Panc1 (cell line): ENCODE results near the gene DNAJB8. TPM values are rescaled to one million over a fixed set of nuclear protein-coding genes. Genes with fewer than 3 reads are reported as not detected.

Source experiments
- ATAC-seq: fragments of 200-7000 bp; cut with Tn5 transposase; 2 replicates; pipeline ENCODE4 v1.9.1; 2020; ENCODE audit warnings: mild to moderate bottlenecking, moderate library complexity
- BruUV-seq: library from RNA; stranded (reverse); fragments of 400-500 nt; replicated peaks from 2 replicates; lab custom pipeline; 2021; lab: Mats Ljungman, UMichigan
- CTCF ChIA-PET: fragments of 300-600 bp; sonication (Branson Sonifier 250); formaldehyde crosslinking; loops from one replicate; lab custom pipeline; 2022; ENCODE audit warnings: antibody characterized with exemption; lab: Charles Lee
- POLR2A ChIA-PET: fragments of 300-600 bp; sonication (Branson Sonifier 250); formaldehyde crosslinking; loops from one replicate; lab custom pipeline; 2022; ENCODE audit warnings: antibody characterized with exemption; lab: Charles Lee
- DNase-seq: peaks from one replicate; pipeline ENCODE4 v3.0.0-alpha.2; 2010; ENCODE audit warnings: low read depth, low spot score
- H3K27ac ChIP-seq: 2 replicates; pipeline ENCODE4 v1.5.1; 2011; ENCODE audit warnings: mild to moderate bottlenecking, low read length, inconsistent platforms
- H3K27me3 ChIP-seq: fragments of 200-500 bp; sonication (Bioruptor generic); 2 replicates; pipeline ENCODE4 v1.6.0; 2014; ENCODE audit warnings: low read length, inconsistent platforms; ENCODE audit not compliant: control insufficient read depth, insufficient read depth
- H3K36me3 ChIP-seq: fragments of 200-500 bp; sonication (Bioruptor generic); 2 replicates; pipeline ENCODE4 v1.5.1; 2014; ENCODE audit warnings: inconsistent platforms, mild to moderate bottlenecking, low read length, moderate library complexity; ENCODE audit not compliant: control insufficient read depth, insufficient read depth
- H3K4me1 ChIP-seq: 2 replicates; pipeline ENCODE4 v1.5.1; 2011; ENCODE audit warnings: inconsistent platforms, mild to moderate bottlenecking, low read length, moderate library complexity; ENCODE audit not compliant: control insufficient read depth, insufficient read depth
- H3K4me3 ChIP-seq, 2 experiments: 2 replicates each; pipeline ENCODE4 v1.5.1; 2011 to 2012; ENCODE audit warnings: low read depth in 2 of 2, low read length in 2 of 2, mild to moderate bottlenecking in 2 of 2, inconsistent platforms in 1 of 2, moderate library complexity in 1 of 2
- H3K9me3 ChIP-seq: fragments of 200-500 bp; sonication (Bioruptor generic); 2 replicates; pipeline ENCODE4 v1.5.1; 2014; ENCODE audit warnings: low read depth, mild to moderate bottlenecking, inconsistent platforms, low read length, moderate library complexity; ENCODE audit not compliant: control insufficient read depth, insufficient read depth
- POLR2AphosphoS5 ChIP-seq: IDR thresholded peaks from 2 replicates; pipeline ENCODE4 v1.6.1; 2012; ENCODE audit warnings: mild to moderate bottlenecking, low read depth, low read length, moderate library complexity
- SIN3A ChIP-seq: IDR thresholded peaks from 2 replicates; pipeline ENCODE4 v1.6.1; 2012; ENCODE audit warnings: low read depth, mild to moderate bottlenecking, low read length, moderate library complexity, borderline replicate concordance; ENCODE audit not compliant: insufficient read depth
- TCF7L2 ChIP-seq: IDR thresholded peaks from 2 replicates; pipeline ENCODE4 v1.6.1; 2011; ENCODE audit warnings: mild to moderate bottlenecking, low read depth, low read length, inconsistent platforms
- in situ Hi-C: cut with HindIII; loops from 2 replicates; pipeline ENCODE4 v1.10.0; 2016; ENCODE audit warnings: low sequenced_read_pairs, low pct_unique_long_range_greater_than_20kb
- intact Hi-C: fragments of 100-400 bp; cut with micrococcal nuclease; formaldehyde crosslinking; loops from one replicate; pipeline ENCODE4 v1.10.0; 2022; ENCODE audit not compliant: unreplicated experiment
- total RNA-seq: library from RNA; stranded (reverse); gene quantifications from one replicate; pipeline ENCODE4 v1.2.1, GENCODE V29; 2021; ENCODE audit not compliant: unreplicated experiment
- TF ChIP-seq, protein P1 (sequence below): fragments of 450-650 bp; IDR thresholded peaks from 2 replicates; pipeline ENCODE4 v1.5.1; 2017; ENCODE audit warnings: mild to moderate bottlenecking
- TF ChIP-seq, protein P2 (sequence below), 2 experiments: IDR thresholded peaks; 2 replicates each; pipeline ENCODE4 v1.6.1; 2011 to 2012; ENCODE audit warnings: low read depth in 2 of 2, control low read depth in 1 of 2, low read length in 1 of 2, mild to moderate bottlenecking in 1 of 2, moderate library complexity in 1 of 2; ENCODE audit not compliant: insufficient read depth in 1 of 2

DNAJB8 gene
- total RNA-seq, 1 experiment from 2014 or later = not detected

DNA sequence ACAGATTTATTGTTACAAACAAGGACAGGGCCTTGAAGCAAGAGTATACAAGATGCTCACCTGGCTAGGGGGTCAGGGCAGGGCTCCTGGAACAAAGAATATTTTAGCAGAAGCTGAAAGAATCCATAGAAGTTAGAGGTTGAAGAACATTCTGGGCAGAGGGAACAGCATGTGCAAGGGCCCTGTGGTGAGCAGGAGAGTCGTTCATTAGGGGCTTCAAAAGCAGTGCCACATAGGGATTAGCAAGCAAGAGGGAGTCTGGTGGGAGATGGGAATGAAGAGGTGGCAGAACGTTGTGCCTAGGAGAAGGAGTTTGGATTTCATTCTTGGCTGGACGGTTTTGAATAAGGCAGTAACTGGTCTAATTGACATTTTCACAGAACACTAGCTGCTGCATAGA, 22.9 kb downstream of the DNAJB8 start:
- in situ Hi-C loops (no loop called here), intact Hi-C loops (no loop called here)
- Histone ChIP-seq H3K4me3 (no peak overlapping the region), H3K4me1 (no peaks in the 10 kb centered on the region), H3K27me3 (no peaks in the 10 kb centered on the region), H3K9me3 (no peaks in the 10 kb centered on the region), H3K36me3 (no peaks in the 10 kb centered on the region), H3K27ac (no peak overlapping the region)
- no peak for ATAC-seq
- TF ChIP-seq TCF7L2 = no peak
- TF ChIP-seq, protein P1, sequence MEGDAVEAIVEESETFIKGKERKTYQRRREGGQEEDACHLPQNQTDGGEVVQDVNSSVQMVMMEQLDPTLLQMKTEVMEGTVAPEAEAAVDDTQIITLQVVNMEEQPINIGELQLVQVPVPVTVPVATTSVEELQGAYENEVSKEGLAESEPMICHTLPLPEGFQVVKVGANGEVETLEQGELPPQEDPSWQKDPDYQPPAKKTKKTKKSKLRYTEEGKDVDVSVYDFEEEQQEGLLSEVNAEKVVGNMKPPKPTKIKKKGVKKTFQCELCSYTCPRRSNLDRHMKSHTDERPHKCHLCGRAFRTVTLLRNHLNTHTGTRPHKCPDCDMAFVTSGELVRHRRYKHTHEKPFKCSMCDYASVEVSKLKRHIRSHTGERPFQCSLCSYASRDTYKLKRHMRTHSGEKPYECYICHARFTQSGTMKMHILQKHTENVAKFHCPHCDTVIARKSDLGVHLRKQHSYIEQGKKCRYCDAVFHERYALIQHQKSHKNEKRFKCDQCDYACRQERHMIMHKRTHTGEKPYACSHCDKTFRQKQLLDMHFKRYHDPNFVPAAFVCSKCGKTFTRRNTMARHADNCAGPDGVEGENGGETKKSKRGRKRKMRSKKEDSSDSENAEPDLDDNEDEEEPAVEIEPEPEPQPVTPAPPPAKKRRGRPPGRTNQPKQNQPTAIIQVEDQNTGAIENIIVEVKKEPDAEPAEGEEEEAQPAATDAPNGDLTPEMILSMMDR = no peak
- no peak for TF ChIP-seq SIN3A
- TF ChIP-seq, protein P2, sequence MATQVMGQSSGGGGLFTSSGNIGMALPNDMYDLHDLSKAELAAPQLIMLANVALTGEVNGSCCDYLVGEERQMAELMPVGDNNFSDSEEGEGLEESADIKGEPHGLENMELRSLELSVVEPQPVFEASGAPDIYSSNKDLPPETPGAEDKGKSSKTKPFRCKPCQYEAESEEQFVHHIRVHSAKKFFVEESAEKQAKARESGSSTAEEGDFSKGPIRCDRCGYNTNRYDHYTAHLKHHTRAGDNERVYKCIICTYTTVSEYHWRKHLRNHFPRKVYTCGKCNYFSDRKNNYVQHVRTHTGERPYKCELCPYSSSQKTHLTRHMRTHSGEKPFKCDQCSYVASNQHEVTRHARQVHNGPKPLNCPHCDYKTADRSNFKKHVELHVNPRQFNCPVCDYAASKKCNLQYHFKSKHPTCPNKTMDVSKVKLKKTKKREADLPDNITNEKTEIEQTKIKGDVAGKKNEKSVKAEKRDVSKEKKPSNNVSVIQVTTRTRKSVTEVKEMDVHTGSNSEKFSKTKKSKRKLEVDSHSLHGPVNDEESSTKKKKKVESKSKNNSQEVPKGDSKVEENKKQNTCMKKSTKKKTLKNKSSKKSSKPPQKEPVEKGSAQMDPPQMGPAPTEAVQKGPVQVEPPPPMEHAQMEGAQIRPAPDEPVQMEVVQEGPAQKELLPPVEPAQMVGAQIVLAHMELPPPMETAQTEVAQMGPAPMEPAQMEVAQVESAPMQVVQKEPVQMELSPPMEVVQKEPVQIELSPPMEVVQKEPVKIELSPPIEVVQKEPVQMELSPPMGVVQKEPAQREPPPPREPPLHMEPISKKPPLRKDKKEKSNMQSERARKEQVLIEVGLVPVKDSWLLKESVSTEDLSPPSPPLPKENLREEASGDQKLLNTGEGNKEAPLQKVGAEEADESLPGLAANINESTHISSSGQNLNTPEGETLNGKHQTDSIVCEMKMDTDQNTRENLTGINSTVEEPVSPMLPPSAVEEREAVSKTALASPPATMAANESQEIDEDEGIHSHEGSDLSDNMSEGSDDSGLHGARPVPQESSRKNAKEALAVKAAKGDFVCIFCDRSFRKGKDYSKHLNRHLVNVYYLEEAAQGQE (IDR thresholded peaks at IDR 0.05; ENCODE audit: insufficient read depth in 1 of 2, low read depth in 2 of 2, low read length in 1 of 2) = no peak
- BruUV-seq = no TSS peak
- CTCF ChIA-PET = no interaction called here
- no peak for DNase-seq
- POLR2A ChIA-PET = no interaction called here

DNA sequence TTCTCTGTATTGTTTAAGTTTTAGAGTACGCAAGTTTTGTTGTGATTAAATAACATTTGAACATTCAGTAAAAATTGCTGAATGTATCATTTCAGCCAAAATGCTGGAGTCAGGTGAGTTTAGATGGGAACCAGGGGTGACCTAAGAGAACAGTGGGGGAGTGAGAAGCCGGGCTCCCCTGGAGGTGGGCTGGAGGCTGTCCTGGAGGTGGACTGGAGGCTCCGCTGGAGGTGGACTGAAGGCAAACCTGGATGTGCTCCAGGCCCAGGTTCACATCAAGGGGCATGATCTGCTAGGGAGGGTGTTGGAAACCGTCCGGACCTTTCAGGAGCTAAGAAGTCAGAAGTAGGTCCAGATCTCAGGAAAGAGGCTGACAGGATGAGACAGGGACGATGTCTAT, 23.7 kb downstream of the DNAJB8 start:
- ChIA-PET CTCF (no interaction called here), POLR2A (no interaction called here)
- no peaks in the 10 kb centered on the region for H3K36me3 ChIP-seq
- H3K27ac ChIP-seq = no peak overlapping the region
- TF ChIP-seq SIN3A = no peak
- TF ChIP-seq, protein P2 (IDR thresholded peaks at IDR 0.05; ENCODE audit: insufficient read depth in 1 of 2, low read depth in 2 of 2, low read length in 1 of 2) = no peak
- TF ChIP-seq TCF7L2 = no peak
- TF ChIP-seq POLR2AphosphoS5 = no peak
- TF ChIP-seq, protein P1 = no peak
- H3K9me3 ChIP-seq = no peaks in the 10 kb centered on the region
- DNase-seq (no peak), ATAC-seq (no peak)
- no peak overlapping the region for H3K4me3 ChIP-seq
- H3K27me3 ChIP-seq = no peaks in the 10 kb centered on the region
- intact Hi-C loops = no loop called here
- in situ Hi-C loops = no loop called here
- no TSS peak for BruUV-seq
- no peaks in the 10 kb centered on the region for H3K4me1 ChIP-seq
